HG03025 (cell line): ENCODE data around the gene GNG12.
"Not testable (repeated sequence)": the region's sequence is repeated elsewhere in the genome, so short reads cannot be mapped to it uniquely, and the experiment has no call there.

ENCODE experiments used
- ATAC-seq: cut with Tn5 transposase; IDR thresholded peaks from one replicate; pipeline ENCODE4 v1.9.1; 2021; ENCODE audit warnings: mild to moderate bottlenecking, moderate library complexity; ENCODE audit not compliant: unreplicated experiment, low FRiP score

Gene GNG12

DNA sequence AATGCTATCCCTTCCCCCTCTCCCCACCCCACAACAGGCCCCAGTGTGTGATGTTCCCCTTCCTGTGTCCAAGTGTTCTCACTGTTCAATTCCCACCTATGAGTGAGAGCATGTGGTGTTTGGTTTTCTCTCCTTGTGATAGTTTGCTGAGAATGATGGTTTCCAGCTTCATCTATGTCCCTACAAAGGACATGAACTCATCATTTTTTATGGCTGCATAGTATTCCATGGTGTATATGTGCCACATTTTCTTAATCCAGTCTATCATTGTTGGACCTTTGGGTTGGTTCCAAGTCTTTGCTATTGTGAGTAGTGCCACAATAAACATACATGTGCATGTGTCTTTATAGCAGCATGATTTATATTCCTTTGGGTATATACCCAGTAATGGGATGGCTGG lies 168.0 kb downstream of the GNG12 start:
- ATAC-seq = not testable (repeated sequence)

DNA sequence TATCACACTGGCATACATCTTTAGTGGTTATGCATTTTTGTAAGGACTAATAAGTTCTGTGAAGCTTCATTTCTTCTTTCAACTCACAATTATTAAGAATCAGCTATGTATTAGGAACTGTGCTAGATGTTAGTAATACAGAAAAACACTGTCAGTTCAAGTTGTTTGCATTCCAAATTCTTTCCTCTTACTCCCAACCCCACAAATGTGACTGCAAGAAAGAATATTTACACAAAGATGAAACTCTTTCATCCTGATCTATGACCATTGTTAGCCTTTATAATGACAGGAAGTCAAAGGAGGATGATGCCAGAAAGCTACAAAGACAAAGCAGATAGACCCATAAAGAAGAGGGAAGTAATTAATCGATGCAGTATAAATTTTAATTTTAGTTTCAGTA lies 169.2 kb downstream of the GNG12 start:
- ATAC-seq = no peak

DNA sequence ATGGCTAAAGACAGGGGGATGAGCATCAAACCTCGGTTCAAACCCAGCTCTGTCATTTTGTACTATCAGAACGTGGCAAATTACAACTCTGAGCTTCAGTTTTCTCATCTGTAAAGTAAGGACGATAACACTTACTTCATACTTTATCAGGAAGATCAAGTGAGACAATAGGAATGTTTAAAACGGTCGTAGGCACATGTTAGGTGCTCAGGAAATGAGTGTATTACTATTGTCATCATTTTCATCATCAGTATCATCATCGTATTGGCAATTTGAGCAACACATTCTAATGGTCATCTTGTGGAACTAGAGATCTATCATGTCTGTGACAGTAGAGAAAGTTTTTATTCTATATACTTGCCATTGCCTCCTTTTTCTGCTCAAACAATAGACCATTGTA lies 170.4 kb downstream of the GNG12 start:
- ATAC-seq = no peak

DNA sequence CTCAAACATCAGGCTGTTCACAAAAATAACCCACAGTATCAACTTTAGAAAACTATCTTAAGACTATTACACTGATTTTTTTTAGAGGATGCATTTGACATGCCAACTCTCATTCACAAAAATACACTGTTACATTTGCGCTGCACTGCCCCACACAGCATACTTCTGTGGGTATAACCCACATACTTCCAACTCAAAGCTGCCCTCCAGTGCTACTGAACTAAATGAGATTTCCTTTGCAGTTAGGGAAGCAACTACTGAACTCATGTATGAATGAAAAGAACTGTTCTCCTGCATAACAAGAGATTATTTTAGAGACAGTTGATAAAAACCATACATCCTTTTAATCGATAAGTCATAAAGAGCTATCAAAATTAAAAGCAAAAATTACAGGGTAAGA lies 174.0 kb downstream of the GNG12 start:
- ATAC-seq = no peak

GRCh38 chr1:67657152-67657551 lies 176.1 kb downstream of the GNG12 start:
- ATAC-seq = not testable (repeated sequence)

GRCh38 chr1:67655581-67655980 lies 177.7 kb downstream of the GNG12 start:
- no peak for ATAC-seq

GRCh38 chr1:67653304-67653703 lies 180.0 kb downstream of the GNG12 start:
- no peak for ATAC-seq

DNA sequence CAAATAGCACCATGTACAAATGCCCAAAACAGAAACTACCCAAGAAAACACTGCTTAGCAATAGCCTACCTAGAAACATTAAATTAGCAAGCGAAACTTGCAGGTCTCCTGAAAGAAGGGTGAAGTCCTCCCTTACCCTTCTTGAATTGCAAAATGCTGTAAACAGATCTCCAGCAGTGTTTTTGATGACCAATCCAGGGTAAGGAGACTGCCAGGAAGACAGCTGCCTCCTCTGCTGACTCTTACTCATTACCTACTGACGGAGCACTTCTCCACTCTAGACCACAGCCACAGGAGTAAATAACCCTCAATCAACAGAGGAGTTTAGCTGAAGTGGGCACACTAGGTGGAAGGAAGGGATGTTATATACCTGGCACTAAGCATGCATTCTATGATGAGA lies 180.5 kb downstream of the GNG12 start:
- ATAC-seq = peak; percentile 62
